SU-DHL-6 (cell line): ENCODE data around the gene CFAP45.

ENCODE experiments used
- H2AFZ ChIP-seq: fragments of 200-600 bp; sonication (generic); 2 replicates; pipeline ENCODE4 v1.6.1; 2014; ENCODE audit warnings: low read depth, mild to moderate bottlenecking, moderate library complexity, mixed read lengths, antibody characterized with exemption, low read length; ENCODE audit not compliant: severe bottlenecking
- H3F3A ChIP-seq: fragments of 200-600 bp; shearing (Covaris generic); 2 replicates; pipeline ENCODE4 v1.6.0; 2016; ENCODE audit warnings: antibody characterized with exemption, mild to moderate bottlenecking; ENCODE audit not compliant: insufficient read depth
- H3K27ac ChIP-seq: fragments of 200-600 bp; sonication (generic); 2 replicates; pipeline ENCODE4 v1.5.1; 2016; ENCODE audit warnings: low read depth, mild to moderate bottlenecking, low read length, moderate library complexity, mixed read lengths
- H3K27me3 ChIP-seq: fragments of 200-600 bp; sonication (generic), shearing (Covaris generic); 2 replicates; pipeline ENCODE4 v1.6.0; 2014; ENCODE audit warnings: mild to moderate bottlenecking, low read length
- H3K36me3 ChIP-seq: fragments of 200-600 bp; sonication (generic); 2 replicates; pipeline ENCODE4 v1.6.1; 2014; ENCODE audit warnings: mild to moderate bottlenecking, low read length, mixed read lengths
- H3K4me2 ChIP-seq: fragments of 300-600, 200-600 bp; shearing (Covaris generic), sonication (generic); 2 replicates; pipeline ENCODE4 v1.6.0; 2014; ENCODE audit warnings: low read length, low read depth, mild to moderate bottlenecking; ENCODE audit not compliant: poor library complexity, severe bottlenecking
- H3K4me3 ChIP-seq: fragments of 200-600 bp; sonication (generic); 2 replicates; pipeline ENCODE4 v1.5.1; 2014; ENCODE audit warnings: antibody characterized with exemption, low read length, mild to moderate bottlenecking, mixed read lengths; ENCODE audit not compliant: insufficient read depth, poor library complexity, severe bottlenecking
- H3K79me2 ChIP-seq: fragments of 200-600 bp; sonication (generic); 2 replicates; pipeline ENCODE4 v1.6.1; 2014; ENCODE audit warnings: mild to moderate bottlenecking, low read length, moderate library complexity; ENCODE audit not compliant: insufficient read depth
- H3K9ac ChIP-seq: fragments of 200-600 bp; sonication (generic); 2 replicates; pipeline ENCODE4 v1.7.0; 2014; ENCODE audit warnings: mild to moderate bottlenecking, low read length
- H3K9me2 ChIP-seq: fragments of 200-600 bp; sonication (generic); replicated peaks from 2 replicates; pipeline ENCODE4 v1.6.1; 2014; ENCODE audit warnings: low read length; ENCODE audit not compliant: insufficient read depth
- H3K9me3 ChIP-seq: fragments of 200-600 bp; sonication (generic); 2 replicates; pipeline ENCODE4 v1.6.1; 2014; ENCODE audit warnings: low read length, mixed read lengths; ENCODE audit not compliant: insufficient read depth
- H4K20me1 ChIP-seq: fragments of 200-600 bp; sonication (generic); 2 replicates; pipeline ENCODE4 v1.6.1; 2014; ENCODE audit warnings: low read depth, mild to moderate bottlenecking, antibody characterized with exemption, low read length, moderate library complexity, mixed read lengths
- EZH2phosphoT487 ChIP-seq: fragments of 200-600 bp; sonication (generic), shearing (Covaris generic); conservative IDR thresholded peaks from 2 replicates; pipeline ENCODE4 v1.6.1; 2018; ENCODE audit warnings: mild to moderate bottlenecking, antibody characterized with exemption, low read length, moderate library complexity, mixed read lengths
- TF ChIP-seq, protein P1 (sequence below): fragments of 200-600 bp; sonication (generic); IDR thresholded peaks from one replicate; pipeline ENCODE4 v1.5.1; 2017; ENCODE audit warnings: antibody characterized with exemption, mild to moderate bottlenecking, low read length, moderate library complexity; ENCODE audit not compliant: insufficient read depth, poor library complexity, severe bottlenecking

CFAP45 gene

DNA sequence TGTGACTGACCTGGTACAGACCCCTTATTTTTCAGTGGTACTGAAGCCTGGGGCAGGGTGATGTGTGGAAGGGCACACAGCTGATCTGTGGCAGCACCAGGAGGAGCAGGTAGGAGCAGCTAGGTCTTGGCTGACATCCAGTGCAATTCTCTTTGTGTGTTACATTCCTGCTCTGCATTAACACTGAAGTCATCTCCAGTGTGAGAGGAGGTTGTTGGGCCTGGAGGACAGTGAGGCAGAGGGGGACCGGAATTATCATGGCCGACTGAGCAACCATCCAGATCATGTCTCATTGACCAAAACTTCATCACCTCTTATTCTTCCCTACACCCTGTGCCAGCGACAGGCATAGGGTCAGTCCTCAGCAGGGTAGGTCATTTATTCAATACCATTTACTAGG, 71.8 kb downstream of the CFAP45 start:
- Histone ChIP-seq H3K9me3 (no peaks in the 10 kb centered on the region), H3K27me3 (no peaks in the 10 kb centered on the region), H3F3A (no peaks in the 10 kb centered on the region), H3K36me3 (no peaks in the 10 kb centered on the region), H4K20me1 (no peaks in the 10 kb centered on the region), H3K27ac (no peak overlapping the region), H3K9ac (no peak overlapping the region), H3K4me2 (no peak overlapping the region), H3K9me2 (no peaks in the 10 kb centered on the region), H2AFZ (no peak overlapping the region), H3K4me3 (no peak overlapping the region), H3K79me2 (no peaks in the 10 kb centered on the region)
- TF ChIP-seq EZH2phosphoT487: no peak
- TF ChIP-seq, protein P1, sequence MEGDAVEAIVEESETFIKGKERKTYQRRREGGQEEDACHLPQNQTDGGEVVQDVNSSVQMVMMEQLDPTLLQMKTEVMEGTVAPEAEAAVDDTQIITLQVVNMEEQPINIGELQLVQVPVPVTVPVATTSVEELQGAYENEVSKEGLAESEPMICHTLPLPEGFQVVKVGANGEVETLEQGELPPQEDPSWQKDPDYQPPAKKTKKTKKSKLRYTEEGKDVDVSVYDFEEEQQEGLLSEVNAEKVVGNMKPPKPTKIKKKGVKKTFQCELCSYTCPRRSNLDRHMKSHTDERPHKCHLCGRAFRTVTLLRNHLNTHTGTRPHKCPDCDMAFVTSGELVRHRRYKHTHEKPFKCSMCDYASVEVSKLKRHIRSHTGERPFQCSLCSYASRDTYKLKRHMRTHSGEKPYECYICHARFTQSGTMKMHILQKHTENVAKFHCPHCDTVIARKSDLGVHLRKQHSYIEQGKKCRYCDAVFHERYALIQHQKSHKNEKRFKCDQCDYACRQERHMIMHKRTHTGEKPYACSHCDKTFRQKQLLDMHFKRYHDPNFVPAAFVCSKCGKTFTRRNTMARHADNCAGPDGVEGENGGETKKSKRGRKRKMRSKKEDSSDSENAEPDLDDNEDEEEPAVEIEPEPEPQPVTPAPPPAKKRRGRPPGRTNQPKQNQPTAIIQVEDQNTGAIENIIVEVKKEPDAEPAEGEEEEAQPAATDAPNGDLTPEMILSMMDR: no peak

DNA sequence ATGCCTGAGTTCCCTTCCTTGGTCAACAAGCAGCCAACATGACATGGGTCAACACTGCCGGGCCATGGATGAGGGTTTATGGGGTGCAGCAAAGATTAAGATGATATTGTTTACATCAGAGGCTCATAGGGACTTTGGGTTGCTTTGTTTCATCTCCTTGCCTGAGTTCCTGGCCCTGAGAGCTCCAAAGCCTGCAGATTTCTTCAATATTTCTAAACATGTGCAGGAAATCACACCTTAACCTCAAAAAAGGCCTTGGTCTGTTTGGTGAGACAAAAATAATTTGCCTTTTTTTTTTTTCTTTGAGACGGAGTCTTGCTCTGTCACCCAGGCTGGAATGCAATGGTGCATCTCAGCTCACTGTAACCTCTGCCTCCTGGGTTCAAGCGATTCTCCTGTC, 72.4 kb downstream of the CFAP45 start:
- H3K4me3 ChIP-seq: no peak overlapping the region
- TF ChIP-seq, protein P1: no peak
- no peak for TF ChIP-seq EZH2phosphoT487
- no peaks in the 10 kb centered on the region for H4K20me1 ChIP-seq
- no peaks in the 10 kb centered on the region for H3K9me3 ChIP-seq
- H3K4me2 ChIP-seq: no peak overlapping the region
- no peaks in the 10 kb centered on the region for H3K9me2 ChIP-seq
- no peaks in the 10 kb centered on the region for H3F3A ChIP-seq
- H2AFZ ChIP-seq: no peak overlapping the region
- H3K27ac ChIP-seq: no peak overlapping the region
- no peak overlapping the region for H3K9ac ChIP-seq
- no peaks in the 10 kb centered on the region for H3K79me2 ChIP-seq
- no peaks in the 10 kb centered on the region for H3K36me3 ChIP-seq
- no peaks in the 10 kb centered on the region for H3K27me3 ChIP-seq

DNA sequence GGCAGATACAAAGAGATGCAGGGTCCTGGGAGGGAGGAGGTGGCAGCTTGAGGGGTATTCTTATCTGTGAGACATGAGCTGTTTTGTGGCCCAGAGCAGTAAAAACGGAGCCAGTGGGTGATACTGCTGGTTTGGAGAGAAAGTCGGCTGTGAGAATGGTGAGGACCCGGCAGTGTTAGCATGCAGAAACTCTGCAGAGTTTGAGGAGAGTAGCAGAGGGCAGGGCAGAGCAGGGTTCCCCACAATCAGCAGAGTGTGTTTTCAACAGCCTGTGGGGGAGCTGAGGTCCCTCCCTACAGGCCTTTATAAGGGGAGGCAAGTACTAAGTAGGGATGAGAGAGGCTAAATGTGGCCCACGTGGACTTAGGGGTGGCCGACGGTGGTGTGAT, 72.9 kb downstream of the CFAP45 start:
- H3K36me3 ChIP-seq: no peaks in the 10 kb centered on the region
- no peaks in the 10 kb centered on the region for H4K20me1 ChIP-seq
- H3K4me3 ChIP-seq: no peak overlapping the region
- H3K4me2 ChIP-seq: no peak overlapping the region
- H3K27ac ChIP-seq: no peak overlapping the region
- no peaks in the 10 kb centered on the region for H3F3A ChIP-seq
- H3K9me3 ChIP-seq: no peaks in the 10 kb centered on the region
- H3K9me2 ChIP-seq: no peaks in the 10 kb centered on the region
- no peak overlapping the region for H3K9ac ChIP-seq
- H2AFZ ChIP-seq: no peak overlapping the region
- TF ChIP-seq, protein P1: no peak
- no peak for TF ChIP-seq EZH2phosphoT487
- no peaks in the 10 kb centered on the region for H3K79me2 ChIP-seq
- H3K27me3 ChIP-seq: no peaks in the 10 kb centered on the region
